Upper lobe of left lung (tissue), 6 donors: ENCODE measurements around the gene FMNL2. TPM values are rescaled to one million over a fixed set of nuclear protein-coding genes. Genes with fewer than 3 reads are reported as not detected.

ENCODE experiments used
- ATAC-seq, 2 donors: fragments of 200-7000 bp; cut with Tn5 transposase; one replicate each; pipeline ENCODE4 v1.9.1; 2022; ENCODE audit warnings: mild to moderate bottlenecking in 2 of 2, moderate library complexity in 2 of 2; ENCODE audit not compliant: low FRiP score in 2 of 2
- DNase-seq, 2 donors: peaks; one replicate each; pipeline ENCODE4 v3.0.0-alpha.2; 2019 to 2020
- H3K27ac ChIP-seq, 4 donors: fragments of 200-600 bp; sonication (generic); one replicate each; pipeline ENCODE4 v1.5.1; 2016 to 2019
- H3K27me3 ChIP-seq, 4 donors: fragments of 200-600 bp; sonication (generic); one replicate each; pipeline ENCODE4 v1.5.1; 2017 to 2019
- H3K36me3 ChIP-seq, 4 donors: fragments of 200-600 bp; sonication (generic); one replicate each; pipeline ENCODE4 v1.5.1; 2016 to 2019
- H3K4me1 ChIP-seq, 4 donors: fragments of 200-600 bp; sonication (generic); one replicate each; pipeline ENCODE4 v1.5.1; 2018 to 2019
- H3K4me3 ChIP-seq, 4 donors: fragments of 200-600 bp; sonication (generic); one replicate each; pipeline ENCODE4 v1.5.1; 2017 to 2019; ENCODE audit warnings: mild to moderate bottlenecking in 2 of 4, moderate library complexity in 1 of 4
- H3K9me3 ChIP-seq, 4 donors: fragments of 200-600 bp; sonication (generic); one replicate each; pipeline ENCODE4 v1.5.1; 2018 to 2019
- EP300 ChIP-seq, 4 donors: sonication (generic); formaldehyde crosslinking; IDR thresholded peaks; one replicate each; pipeline ENCODE4 v1.5.1; 2017; ENCODE audit warnings: antibody characterized with exemption in 4 of 4, control low read depth in 2 of 4
- POLR2A ChIP-seq, 4 donors: fragments of 450-650 bp; IDR thresholded peaks; one replicate each; pipeline ENCODE4 v1.5.1; 2016 to 2017; ENCODE audit warnings: antibody characterized with exemption in 4 of 4, mild to moderate bottlenecking in 2 of 4
- POLR2AphosphoS5 ChIP-seq, 2 donors: sonication (generic); formaldehyde crosslinking; IDR thresholded peaks; one replicate each; pipeline ENCODE4 v1.5.1; 2017; ENCODE audit warnings: antibody characterized with exemption in 2 of 2
- WGBS, 2 donors: methylation state at CpG; one replicate each; pipeline ENCODE4 v1.1.5; 2017 to 2018; 5-methylcytosine and 5-hydroxymethylcytosine counted together
- total RNA-seq, 6 donors: library from RNA; depleted of rRNA in 4 of 6; stranded (reverse); fragments of >200 nt in 4 of 6; gene quantifications; one replicate each; pipeline versions ENCODE4 v1.1.0 to v1.2.1, GENCODE V29; 2016 to 2021
- TF ChIP-seq, protein P1 (sequence below), 6 experiments: fragments of 450-650 bp in 4 of 6; fragments of 200-600 bp in 2 of 6; sonication (generic) in 2 of 6; IDR thresholded peaks; one replicate each; pipeline ENCODE4 v1.5.1; 2016 to 2019; ENCODE audit warnings: antibody characterized with exemption in 6 of 6
- donor health status: DM: no; HTN: no; CAD: no; lungs with moderate emphysema.
- donor health status: DM: no; HTN: yes; CAD: no; lungs with severe emphysema.

The FMNL2 gene
- total RNA-seq, 6 donors from 2014 or later = 49.9 to 160 (median 66.9) TPM

GRCh38 chr2:152437276-152438108 lies 102.5 kb downstream of the FMNL2 start:
- Histone ChIP-seq H3K9me3 (no peaks in the 10 kb centered on the region), H3K4me1 (peaks cover 8 to 32% (median 16%) of the 10 kb centered on the region in 4 donors), H3K36me3 (no peaks in the 10 kb centered on the region), H3K27ac (no peak overlapping the region), H3K4me3 (no peak overlapping the region), H3K27me3 (no peaks in the 10 kb centered on the region)
- TF ChIP-seq POLR2AphosphoS5 (IDR thresholded peaks at IDR 0.05) (no peak), POLR2A (IDR thresholded peaks at IDR 0.05) (no peak), EP300 (IDR thresholded peaks at IDR 0.05) (no peak)
- TF ChIP-seq, protein P1, sequence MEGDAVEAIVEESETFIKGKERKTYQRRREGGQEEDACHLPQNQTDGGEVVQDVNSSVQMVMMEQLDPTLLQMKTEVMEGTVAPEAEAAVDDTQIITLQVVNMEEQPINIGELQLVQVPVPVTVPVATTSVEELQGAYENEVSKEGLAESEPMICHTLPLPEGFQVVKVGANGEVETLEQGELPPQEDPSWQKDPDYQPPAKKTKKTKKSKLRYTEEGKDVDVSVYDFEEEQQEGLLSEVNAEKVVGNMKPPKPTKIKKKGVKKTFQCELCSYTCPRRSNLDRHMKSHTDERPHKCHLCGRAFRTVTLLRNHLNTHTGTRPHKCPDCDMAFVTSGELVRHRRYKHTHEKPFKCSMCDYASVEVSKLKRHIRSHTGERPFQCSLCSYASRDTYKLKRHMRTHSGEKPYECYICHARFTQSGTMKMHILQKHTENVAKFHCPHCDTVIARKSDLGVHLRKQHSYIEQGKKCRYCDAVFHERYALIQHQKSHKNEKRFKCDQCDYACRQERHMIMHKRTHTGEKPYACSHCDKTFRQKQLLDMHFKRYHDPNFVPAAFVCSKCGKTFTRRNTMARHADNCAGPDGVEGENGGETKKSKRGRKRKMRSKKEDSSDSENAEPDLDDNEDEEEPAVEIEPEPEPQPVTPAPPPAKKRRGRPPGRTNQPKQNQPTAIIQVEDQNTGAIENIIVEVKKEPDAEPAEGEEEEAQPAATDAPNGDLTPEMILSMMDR (IDR thresholded peaks at IDR 0.05) = no peak
- DNase-seq (no peak), ATAC-seq (no peak)
- WGBS, 2 donors = 83 to 92% methylated on average over 5 of the region's 5 CpGs

GRCh38 chr2:152440049-152440448 lies 105.1 kb downstream of the FMNL2 start:
- Histone ChIP-seq H3K27ac (no peak overlapping the region), H3K4me3 (no peak overlapping the region), H3K36me3 (no peaks in the 10 kb centered on the region), H3K27me3 (no peaks in the 10 kb centered on the region), H3K9me3 (no peaks in the 10 kb centered on the region), H3K4me1 (peaks cover 0 to 32% (median 4%) of the 10 kb centered on the region in 4 donors)
- TF ChIP-seq POLR2AphosphoS5 (IDR thresholded peaks at IDR 0.05) (no peak), EP300 (IDR thresholded peaks at IDR 0.05) (no peak), POLR2A (IDR thresholded peaks at IDR 0.05) (no peak)
- TF ChIP-seq, protein P1 (IDR thresholded peaks at IDR 0.05) = no peak
- 82 to 89% methylated on average over 4 of the region's 4 CpGs for WGBS, 2 donors
- DNase-seq (no peak), ATAC-seq (no peak)

- WGBS, 2 donors = 78 to 83% methylated on average over 3 of the region's 3 CpGs
- no peak overlapping the region for H3K27ac ChIP-seq
- no peak for ATAC-seq
These were observed 105.5 kb downstream of the FMNL2 start for GRCh38 chr2:152440460-152440859.

GRCh38 chr2:152441961-152442360 lies 107.0 kb downstream of the FMNL2 start:
- WGBS, 2 donors = 95 to 96% methylated on average over 7 of the region's 7 CpGs

More at GRCh38 chr2:152440460-152440859, 105.5 kb downstream of the FMNL2 start:
- Histone ChIP-seq H3K36me3 (no peaks in the 10 kb centered on the region), H3K4me3 (no peak overlapping the region), H3K9me3 (no peaks in the 10 kb centered on the region), H3K27me3 (no peaks in the 10 kb centered on the region), H3K4me1 (peaks cover 0 to 32% (median 6%) of the 10 kb centered on the region in 4 donors)
- DNase-seq = no peak
- TF ChIP-seq POLR2AphosphoS5 (IDR thresholded peaks at IDR 0.05) = no peak

GRCh38 chr2:152443771-152444170 lies 108.8 kb downstream of the FMNL2 start:
- DNase-seq = no peak
- H3K27ac ChIP-seq = peak overlapping the region in 1 of 4 donors; percentile 14
- H3K27me3 ChIP-seq = no peaks in the 10 kb centered on the region
- no peak overlapping the region for H3K4me3 ChIP-seq
- 66 to 77% methylated on average over 6 of the region's 6 CpGs for WGBS, 2 donors
- peaks cover 7 to 33% (median 13%) of the 10 kb centered on the region in 4 donors for H3K4me1 ChIP-seq
- ATAC-seq = no peak
- no peaks in the 10 kb centered on the region for H3K9me3 ChIP-seq
- no peaks in the 10 kb centered on the region for H3K36me3 ChIP-seq
- TF ChIP-seq POLR2A (IDR thresholded peaks at IDR 0.05) (no peak), EP300 (IDR thresholded peaks at IDR 0.05) (no peak)
- TF ChIP-seq, protein P1 (IDR thresholded peaks at IDR 0.05) = no peak

More at GRCh38 chr2:152441961-152442360, 107.0 kb downstream of the FMNL2 start:
- TF ChIP-seq, protein P1 (IDR thresholded peaks at IDR 0.05) = no peak
- TF ChIP-seq POLR2AphosphoS5 (IDR thresholded peaks at IDR 0.05) (no peak), EP300 (IDR thresholded peaks at IDR 0.05) (no peak), POLR2A (IDR thresholded peaks at IDR 0.05) (no peak)
- ATAC-seq (no peak), DNase-seq (no peak)
- Histone ChIP-seq H3K4me1 (peaks cover 7 to 39% (median 13%) of the 10 kb centered on the region in 4 donors), H3K9me3 (no peaks in the 10 kb centered on the region), H3K27me3 (no peaks in the 10 kb centered on the region), H3K27ac (no peak overlapping the region), H3K36me3 (no peaks in the 10 kb centered on the region), H3K4me3 (no peak overlapping the region)
